SK-N-SH (cell line): ENCODE data around the gene RNF175. TPM values are rescaled to one million over a fixed set of nuclear protein-coding genes. Genes with fewer than 3 reads are reported as not detected.

Experiments used
- CTCF ChIA-PET: fragments of 300-600, 350-600 bp; formaldehyde crosslinking; extraction: SDS; loops from one replicate; lab custom pipeline; 2021; lab: Yijun Ruan, JAX
- POLR2A ChIA-PET: fragments of 350-600 bp; sonication (Branson Sonifier 250); formaldehyde crosslinking; extraction: SDS; loops from one replicate; lab custom pipeline; 2020; ENCODE audit warnings: antibody characterized with exemption, inconsistent platforms; lab: Yijun Ruan, JAX
- DNase-seq: peaks from one replicate; pipeline ENCODE4 v3.0.0; 2012
- H2AFZ ChIP-seq: fragments of 200-600 bp; sonication (generic); 2 replicates; pipeline ENCODE4 v1.8.1; 2016; ENCODE audit warnings: antibody characterized with exemption, mild to moderate bottlenecking, low read depth
- H3F3A ChIP-seq: fragments of 200-600 bp; sonication (generic); replicated peaks from 2 replicates; pipeline ENCODE3; 2016; ENCODE audit warnings: antibody characterized with exemption, mild to moderate bottlenecking; ENCODE audit not compliant: insufficient read depth
- H3K27ac ChIP-seq, 2 experiments: fragments of 200-500 bp in 1 of 2; fragments of 200-600 bp in 1 of 2; sonication (Bioruptor generic) in 1 of 2; sonication (generic), shearing (Covaris generic) in 1 of 2; 2 replicates each; pipeline versions ENCODE4 v1.5.1 to v1.6.1; 2014 to 2016; ENCODE audit warnings: low read depth in 2 of 2, inconsistent platforms in 1 of 2, low read length in 1 of 2, mild to moderate bottlenecking in 1 of 2, mixed read lengths in 1 of 2
- H3K27me3 ChIP-seq: fragments of 200-600 bp; sonication (generic), shearing (Covaris generic); 2 replicates; pipeline ENCODE4 v1.6.1; 2016; ENCODE audit warnings: mixed run types; ENCODE audit not compliant: insufficient read depth
- H3K36me3 ChIP-seq, 2 experiments: fragments of 200-500 bp in 1 of 2; fragments of 200-600 bp in 1 of 2; sonication (Bioruptor generic) in 1 of 2; sonication (generic) in 1 of 2; replicated peaks in 1 of 2; 2 replicates each; pipeline versions ENCODE3 to v1.5.1; 2014 to 2016; ENCODE audit warnings: low read length in 1 of 2, mild to moderate bottlenecking in 1 of 2; ENCODE audit not compliant: insufficient read depth in 2 of 2, control insufficient read depth in 1 of 2
- H3K4me1 ChIP-seq, 2 experiments: fragments of 200-500 bp in 1 of 2; fragments of 200-600 bp in 1 of 2; sonication (Bioruptor generic) in 1 of 2; sonication (generic), shearing (Covaris generic) in 1 of 2; 2 replicates each; pipeline versions ENCODE4 v1.5.1 to v1.6.1; 2014 to 2016; ENCODE audit warnings: low read depth in 1 of 2, low read length in 1 of 2, mixed run types in 1 of 2; ENCODE audit not compliant: insufficient read depth in 2 of 2, control insufficient read depth in 1 of 2
- H3K4me2 ChIP-seq: fragments of 200-600 bp; sonication (generic), shearing (Covaris generic); 2 replicates; pipeline ENCODE4 v1.6.1; 2017; ENCODE audit warnings: mixed run types
- H3K4me3 ChIP-seq, 2 experiments: fragments of 200-500 bp in 1 of 2; fragments of 200-600 bp in 1 of 2; sonication (Bioruptor generic) in 1 of 2; sonication (generic), shearing (Covaris generic) in 1 of 2; 2 replicates each; pipeline versions ENCODE4 v1.5.1 to v1.8.1; 2014 to 2016; ENCODE audit warnings: low read depth in 2 of 2, inconsistent platforms in 1 of 2, low read length in 1 of 2, mild to moderate bottlenecking in 1 of 2, mixed read lengths in 1 of 2, moderate library complexity in 1 of 2
- H3K79me2 ChIP-seq: fragments of 200-600 bp; sonication (generic); 2 replicates; pipeline ENCODE4 v1.8.1; 2017; ENCODE audit warnings: mild to moderate bottlenecking; ENCODE audit not compliant: insufficient read depth
- H3K9ac ChIP-seq: fragments of 200-600 bp; sonication (generic); 2 replicates; pipeline ENCODE4 v1.6.1; 2017; ENCODE audit warnings: mixed run types
- H3K9me2 ChIP-seq: fragments of 200-600 bp; sonication (generic); 2 replicates; pipeline ENCODE4 v1.6.1; 2017; ENCODE audit warnings: mixed run types
- H3K9me3 ChIP-seq: fragments of 200-600 bp; sonication (generic); 2 replicates; pipeline ENCODE4 v1.6.1; 2017; ENCODE audit warnings: mixed run types, mild to moderate bottlenecking, moderate library complexity
- H4K20me1 ChIP-seq: fragments of 200-600 bp; sonication (generic); 2 replicates; pipeline ENCODE4 v1.6.1; 2017; ENCODE audit warnings: mild to moderate bottlenecking, mixed run types; ENCODE audit not compliant: insufficient read depth
- ELF1 ChIP-seq: IDR thresholded peaks from 2 replicates; pipeline ENCODE4 v1.4.0; 2012
- EP300 ChIP-seq, 2 experiments: IDR thresholded peaks; 2 replicates each; pipeline versions ENCODE4 v1.4.0 to v1.6.1; 2012; ENCODE audit warnings: borderline replicate concordance in 1 of 2, low read depth in 1 of 2, low read length in 1 of 2
- EZH2phosphoT487 ChIP-seq: fragments of 200-600 bp; sonication (generic); IDR thresholded peaks from 2 replicates; pipeline ENCODE4 v1.6.1; 2017; ENCODE audit warnings: low read depth, mixed run types, mild to moderate bottlenecking, antibody characterized with exemption, moderate library complexity, borderline replicate concordance
- FOXJ3 ChIP-seq: sonication (generic); formaldehyde crosslinking; IDR thresholded peaks from 2 replicates; pipeline ENCODE4 v1.5.1; 2020; ENCODE audit warnings: mild to moderate bottlenecking, missing genetic modification reagents
- GATA2 ChIP-seq: sonication (generic); formaldehyde crosslinking; IDR thresholded peaks from 2 replicates; pipeline ENCODE4 v1.5.0; 2020; ENCODE audit warnings: mild to moderate bottlenecking, missing genetic modification reagents
- JUND ChIP-seq: IDR thresholded peaks from 2 replicates; pipeline ENCODE4 v1.4.0; 2012
- MAX ChIP-seq: IDR thresholded peaks from 2 replicates; pipeline ENCODE4 v1.4.0; 2012; ENCODE audit warnings: low read depth
- MEF2A ChIP-seq: IDR thresholded peaks from 2 replicates; pipeline ENCODE4 v1.4.0; 2012; ENCODE audit warnings: low read depth, borderline replicate concordance
- MXI1 ChIP-seq: IDR thresholded peaks from 2 replicates; pipeline ENCODE4 v1.6.1; 2012; ENCODE audit warnings: mild to moderate bottlenecking, low read depth, low read length, improper control_type of control experiment
- NFIC ChIP-seq: IDR thresholded peaks from 2 replicates; pipeline ENCODE4 v1.4.0; 2012; ENCODE audit warnings: borderline replicate concordance
- NRF1 ChIP-seq: IDR thresholded peaks from 2 replicates; pipeline ENCODE4 v1.6.1; 2012; ENCODE audit warnings: low read depth, mild to moderate bottlenecking, low read length
- POLR2AphosphoS5 ChIP-seq: IDR thresholded peaks from 2 replicates; pipeline ENCODE4 v1.6.1; 2012; ENCODE audit warnings: low read depth, low read length
- RAD21 ChIP-seq: IDR thresholded peaks from 2 replicates; pipeline ENCODE4 v1.6.1; 2012; ENCODE audit warnings: mild to moderate bottlenecking, low read length
- RCOR1 ChIP-seq: fragments of 150-350 bp; IDR thresholded peaks from 2 replicates; pipeline ENCODE4 v1.6.1; 2017; ENCODE audit warnings: antibody characterized with exemption, low read length
- REST ChIP-seq: IDR thresholded peaks from 2 replicates; pipeline ENCODE4 v1.6.1; 2012; ENCODE audit warnings: mild to moderate bottlenecking, low read depth, low read length, moderate library complexity
- RFX5 ChIP-seq: IDR thresholded peaks from 2 replicates; pipeline ENCODE4 v1.6.1; 2012; ENCODE audit warnings: mild to moderate bottlenecking, improper control_type of control experiment, low read length
- SIN3A ChIP-seq: IDR thresholded peaks from 2 replicates; pipeline ENCODE4 v1.6.1; 2012; ENCODE audit warnings: low read depth, mild to moderate bottlenecking, low read length, moderate library complexity, borderline replicate concordance
- SMC3 ChIP-seq: IDR thresholded peaks from 2 replicates; pipeline ENCODE4 v1.6.1; 2012; ENCODE audit warnings: low read depth, low read length, improper control_type of control experiment
- TCF12 ChIP-seq: IDR thresholded peaks from 2 replicates; pipeline ENCODE4 v1.4.0; 2012
- TEAD4 ChIP-seq: IDR thresholded peaks from 2 replicates; pipeline ENCODE4 v1.4.0; 2012; ENCODE audit warnings: mild to moderate bottlenecking, borderline replicate concordance; ENCODE audit not compliant: insufficient read depth
- USF2 ChIP-seq: fragments of 150-350 bp; IDR thresholded peaks from 2 replicates; pipeline ENCODE4 v1.6.1; 2017; ENCODE audit warnings: antibody characterized with exemption, low read length, low read depth, borderline replicate concordance
- ZBTB33 ChIP-seq: IDR thresholded peaks from 2 replicates; pipeline ENCODE4 v1.4.0; 2012; ENCODE audit warnings: low read depth, borderline replicate concordance
- WGBS: methylation state at CpG from one replicate; pipeline ENCODE4 v1.1.6; 2017; ENCODE audit warnings: low lambda C conversion rate; 5-methylcytosine and 5-hydroxymethylcytosine counted together
- polyA plus RNA-seq, 3 experiments: library from polyadenylated mRNA; depleted of rRNA; stranded (reverse); fragments of >200 nt; gene quantifications; 2 replicates each; pipeline ENCODE4 v1.2.3, GENCODE V29; 2012

The RNF175 gene
- polyA plus RNA-seq, 1 of the 3 experiments (the other 2 are of a cell fraction) = 0.10 TPM

- ChIA-PET POLR2A (no interaction called here), CTCF (interaction anchor here (1.2 kb wide), 1 partner anchor 629 kb away, joined by 3 read pairs; no protein-coding TSS in a partner anchor)
- no peak overlapping the region for H3K4me3 ChIP-seq
- no peak for TF ChIP-seq RAD21
- no peak for TF ChIP-seq NRF1
- TF ChIP-seq JUND = no peak
- TF ChIP-seq RFX5 = no peak
- no peak for TF ChIP-seq MXI1
- no peak for TF ChIP-seq TEAD4
- no peak for TF ChIP-seq SMC3
- no peak for TF ChIP-seq EP300 (IDR thresholded peaks at IDR 0.05; ENCODE audit: borderline replicate concordance in 1 of 2, low read depth in 1 of 2, low read length in 1 of 2)
- no peak for TF ChIP-seq GATA2 (CRISPR knock-in tag)
- no peak for TF ChIP-seq REST
- no peak for TF ChIP-seq POLR2AphosphoS5
- no peak overlapping the region for H3K4me2 ChIP-seq
- H3K9me3 ChIP-seq = no peaks in the 10 kb centered on the region
- H3K9ac ChIP-seq = no peak overlapping the region
- no peak for DNase-seq
- no peaks in the 10 kb centered on the region for H4K20me1 ChIP-seq
- H2AFZ ChIP-seq = no peak overlapping the region
- no peaks in the 10 kb centered on the region for H3K9me2 ChIP-seq
- no peaks in the 10 kb centered on the region for H3K36me3 ChIP-seq
- H3K79me2 ChIP-seq = no peaks in the 10 kb centered on the region
- H3K4me1 ChIP-seq = peaks cover 0 to 12% of the 10 kb centered on the region in 2 experiments; a peak in 1 of 4 replicates
- WGBS = 90% methylated on average over 1 of the region's 1 CpG
- H3K27ac ChIP-seq = no peak overlapping the region
- no peaks in the 10 kb centered on the region for H3F3A ChIP-seq
- H3K27me3 ChIP-seq = peaks cover 14% of the 10 kb centered on the region
Measured at GRCh38 chr4:153757407-153757806, 2.4 kb downstream of the RNF175 start.

- Histone ChIP-seq H3K79me2 (no peaks in the 10 kb centered on the region), H3K9ac (no peak overlapping the region), H3K9me3 (no peaks in the 10 kb centered on the region), H3K27ac (no peak overlapping the region), H3F3A (no peaks in the 10 kb centered on the region), H4K20me1 (no peaks in the 10 kb centered on the region), H3K4me2 (no peak overlapping the region), H3K4me1 (peaks cover 0 to 9% of the 10 kb centered on the region in 2 experiments; a peak in 1 of 4 replicates), H3K4me3 (no peak overlapping the region), H3K9me2 (no peaks in the 10 kb centered on the region), H3K36me3 (no peaks in the 10 kb centered on the region), H3K27me3 (peaks cover 14% of the 10 kb centered on the region; the same call in 1 of the 2 replicates), H2AFZ (no peak overlapping the region)
- TF ChIP-seq EP300 (IDR thresholded peaks at IDR 0.05; ENCODE audit: borderline replicate concordance in 1 of 2, low read depth in 1 of 2, low read length in 1 of 2) (no peak), ELF1 (no peak), MEF2A (no peak), TCF12 (no peak), MAX (no peak), EZH2phosphoT487 (no peak), SIN3A (no peak), FOXJ3 (CRISPR knock-in tag) (no peak), USF2 (no peak), ZBTB33 (no peak), NFIC (no peak), POLR2AphosphoS5 (no peak), RCOR1 (no peak)
- WGBS = 70% methylated on average over 2 of the region's 2 CpGs
- ChIA-PET POLR2A (no interaction called here), CTCF (no interaction called here)
- DNase-seq = no peak
Measured at GRCh38 chr4:153755186-153755585, 4.6 kb downstream of the RNF175 start.
